ENCODE results near the gene TMEM178B.

The TMEM178B gene

GRCh38 chr7:141486959-141487358 is 413.1 kb downstream of the TMEM178B start:
- Histone ChIP-seq H3K4me3 (ENCODE audit: low read length) (no peak overlapping the region), H3K27me3 (replicated peaks; ENCODE audit: control insufficient read depth, insufficient read depth, low read length) (no peaks in the 10 kb centered on the region), H3K36me3 (ENCODE audit: control insufficient read depth, insufficient read depth, low read length, severe bottlenecking) (no peaks in the 10 kb centered on the region), H3K9me3 (ENCODE audit: control insufficient read depth, low read length) (no peaks in the 10 kb centered on the region), H3K9ac (ENCODE audit: low read length) (no peak overlapping the region), H3K4me1 (ENCODE audit: control insufficient read depth, insufficient read depth, low read length) (no peaks in the 10 kb centered on the region)
- DNase-seq (ENCODE audit: low read depth) = no peak

GRCh38 chr7:141490474-141490873 is 416.6 kb downstream of the TMEM178B start:
- Histone ChIP-seq H3K9ac (ENCODE audit: low read length) (no peak overlapping the region), H3K36me3 (ENCODE audit: control insufficient read depth, insufficient read depth, low read length, severe bottlenecking) (no peaks in the 10 kb centered on the region), H3K27me3 (replicated peaks; ENCODE audit: control insufficient read depth, insufficient read depth, low read length) (no peaks in the 10 kb centered on the region), H3K4me3 (ENCODE audit: low read length) (no peak overlapping the region), H3K9me3 (ENCODE audit: control insufficient read depth, low read length) (no peaks in the 10 kb centered on the region), H3K4me1 (ENCODE audit: control insufficient read depth, insufficient read depth, low read length) (no peaks in the 10 kb centered on the region)
- no peak for DNase-seq (ENCODE audit: low read depth)

- Histone ChIP-seq H3K36me3 (ENCODE audit: control insufficient read depth, insufficient read depth, low read length, severe bottlenecking) (no peaks in the 10 kb centered on the region), H3K9me3 (ENCODE audit: control insufficient read depth, low read length) (no peaks in the 10 kb centered on the region)
These were observed 421.2 kb downstream of the TMEM178B start for GRCh38 chr7:141495057-141495456.

GRCh38 chr7:141497391-141497790 is 423.5 kb downstream of the TMEM178B start:
- H3K36me3 ChIP-seq (ENCODE audit: control insufficient read depth, insufficient read depth, low read length, severe bottlenecking) = no peaks in the 10 kb centered on the region
- H3K4me1 ChIP-seq (ENCODE audit: control insufficient read depth, insufficient read depth, low read length) = no peaks in the 10 kb centered on the region
- no peak for DNase-seq (ENCODE audit: low read depth)
- H3K9me3 ChIP-seq (ENCODE audit: control insufficient read depth, low read length) = no peaks in the 10 kb centered on the region
- no peak overlapping the region for H3K4me3 ChIP-seq (ENCODE audit: low read length)
- H3K27me3 ChIP-seq (replicated peaks; ENCODE audit: control insufficient read depth, insufficient read depth, low read length) = no peaks in the 10 kb centered on the region
- no peak overlapping the region for H3K9ac ChIP-seq (ENCODE audit: low read length)

More at GRCh38 chr7:141495057-141495456, 421.2 kb downstream of the TMEM178B start:
- no peak overlapping the region for H3K9ac ChIP-seq (ENCODE audit: low read length)
- DNase-seq (ENCODE audit: low read depth) = no peak
- H3K4me1 ChIP-seq (ENCODE audit: control insufficient read depth, insufficient read depth, low read length) = no peaks in the 10 kb centered on the region
- no peaks in the 10 kb centered on the region for H3K27me3 ChIP-seq (replicated peaks; ENCODE audit: control insufficient read depth, insufficient read depth, low read length)
- H3K4me3 ChIP-seq (ENCODE audit: low read length) = no peak overlapping the region

GRCh38 chr7:141500608-141501007 is 426.7 kb downstream of the TMEM178B start:
- H3K36me3 ChIP-seq (ENCODE audit: control insufficient read depth, insufficient read depth, low read length, severe bottlenecking) = no peaks in the 10 kb centered on the region
- no peak overlapping the region for H3K4me3 ChIP-seq (ENCODE audit: low read length)
- H3K9me3 ChIP-seq (ENCODE audit: control insufficient read depth, low read length) = no peaks in the 10 kb centered on the region
- no peak overlapping the region for H3K9ac ChIP-seq (ENCODE audit: low read length)
- H3K4me1 ChIP-seq (ENCODE audit: control insufficient read depth, insufficient read depth, low read length) = no peaks in the 10 kb centered on the region
- no peaks in the 10 kb centered on the region for H3K27me3 ChIP-seq (replicated peaks; ENCODE audit: control insufficient read depth, insufficient read depth, low read length)
- DNase-seq (ENCODE audit: low read depth) = no peak

- Histone ChIP-seq H3K4me3 (ENCODE audit: low read length) (no peak overlapping the region), H3K36me3 (ENCODE audit: control insufficient read depth, insufficient read depth, low read length, severe bottlenecking) (no peaks in the 10 kb centered on the region), H3K27me3 (replicated peaks; ENCODE audit: control insufficient read depth, insufficient read depth, low read length) (no peaks in the 10 kb centered on the region), H3K9ac (ENCODE audit: low read length) (no peak overlapping the region), H3K9me3 (ENCODE audit: control insufficient read depth, low read length) (no peaks in the 10 kb centered on the region), H3K4me1 (ENCODE audit: control insufficient read depth, insufficient read depth, low read length) (no peaks in the 10 kb centered on the region)
- DNase-seq (ENCODE audit: low read depth) = no peak
These were observed 427.6 kb downstream of the TMEM178B start for GRCh38 chr7:141501451-141501850.

GRCh38 chr7:141511316-141511675 is 437.4 kb downstream of the TMEM178B start:
- no peaks in the 10 kb centered on the region for H3K4me1 ChIP-seq (ENCODE audit: control insufficient read depth, insufficient read depth, low read length)
- no peaks in the 10 kb centered on the region for H3K36me3 ChIP-seq (ENCODE audit: control insufficient read depth, insufficient read depth, low read length, severe bottlenecking)
- no peak overlapping the region for H3K4me3 ChIP-seq (ENCODE audit: low read length)
- H3K9ac ChIP-seq (ENCODE audit: low read length) = no peak overlapping the region
- DNase-seq (ENCODE audit: low read depth) = no peak
- H3K27me3 ChIP-seq (replicated peaks; ENCODE audit: control insufficient read depth, insufficient read depth, low read length) = peaks cover 29% of the 10 kb centered on the region
- peaks cover 14% of the 10 kb centered on the region for H3K9me3 ChIP-seq (ENCODE audit: control insufficient read depth, low read length)

- no peak for DNase-seq (ENCODE audit: low read depth)
These were observed 438.0 kb downstream of the TMEM178B start for GRCh38 chr7:141511676-141512396.

DNA sequence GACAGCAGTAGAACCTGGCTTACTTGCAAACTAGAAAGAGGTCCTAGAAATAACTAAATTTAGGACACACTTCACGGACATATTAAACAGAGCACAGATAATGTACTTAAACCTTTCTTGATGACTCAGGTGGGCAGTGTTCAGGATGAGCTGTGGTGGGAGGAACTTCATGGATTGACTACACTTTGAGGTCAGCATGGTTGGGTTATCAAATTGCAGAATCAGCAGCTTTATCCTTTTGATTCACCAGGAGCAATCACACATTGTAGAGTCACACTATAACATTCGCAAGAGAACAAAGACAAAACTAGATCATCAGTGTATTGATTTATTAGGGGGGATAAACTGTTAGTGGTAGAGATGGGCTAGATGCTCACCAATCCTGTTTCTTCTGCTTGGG is 438.7 kb downstream of the TMEM178B start:
- no peaks in the 10 kb centered on the region for H3K36me3 ChIP-seq (ENCODE audit: control insufficient read depth, insufficient read depth, low read length, severe bottlenecking)
- peaks cover 29% of the 10 kb centered on the region for H3K27me3 ChIP-seq (replicated peaks; ENCODE audit: control insufficient read depth, insufficient read depth, low read length)
- H3K4me3 ChIP-seq (ENCODE audit: low read length) = no peak overlapping the region
- no peaks in the 10 kb centered on the region for H3K4me1 ChIP-seq (ENCODE audit: control insufficient read depth, insufficient read depth, low read length)
- no peak overlapping the region for H3K9ac ChIP-seq (ENCODE audit: low read length)
- H3K9me3 ChIP-seq (ENCODE audit: control insufficient read depth, low read length) = peaks cover 14% of the 10 kb centered on the region
- DNase-seq (ENCODE audit: low read depth) = no peak

More at GRCh38 chr7:141511676-141512396, 438.0 kb downstream of the TMEM178B start:
- Histone ChIP-seq H3K27me3 (replicated peaks; ENCODE audit: control insufficient read depth, insufficient read depth, low read length) (peaks cover 29% of the 10 kb centered on the region), H3K9ac (ENCODE audit: low read length) (no peak overlapping the region), H3K4me3 (ENCODE audit: low read length) (no peak overlapping the region), H3K9me3 (ENCODE audit: control insufficient read depth, low read length) (peaks cover 14% of the 10 kb centered on the region), H3K4me1 (ENCODE audit: control insufficient read depth, insufficient read depth, low read length) (no peaks in the 10 kb centered on the region), H3K36me3 (ENCODE audit: control insufficient read depth, insufficient read depth, low read length, severe bottlenecking) (no peaks in the 10 kb centered on the region)

DNA sequence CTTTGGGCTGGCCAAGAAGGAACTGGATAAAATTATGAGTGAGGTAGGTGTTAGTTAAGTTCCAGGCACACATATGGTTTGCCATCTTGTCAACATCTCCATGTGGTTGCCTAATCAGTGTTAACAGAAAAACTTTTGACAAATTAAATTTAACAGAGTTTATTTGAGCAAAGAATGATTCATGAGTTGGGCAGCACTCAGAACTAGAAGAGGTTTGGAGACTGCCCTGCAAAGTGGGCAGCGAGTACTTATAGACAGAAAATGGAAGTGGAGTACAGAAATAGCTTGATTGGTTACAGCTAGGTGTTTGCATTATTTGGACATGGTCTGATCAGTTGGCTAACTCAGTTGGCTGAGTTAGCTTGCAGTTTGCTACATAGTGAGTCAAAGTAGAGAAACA is 439.9 kb downstream of the TMEM178B start:
- Histone ChIP-seq H3K27me3 (replicated peaks; ENCODE audit: control insufficient read depth, insufficient read depth, low read length) (peaks cover 29% of the 10 kb centered on the region), H3K9me3 (ENCODE audit: control insufficient read depth, low read length) (peaks cover 14% of the 10 kb centered on the region), H3K36me3 (ENCODE audit: control insufficient read depth, insufficient read depth, low read length, severe bottlenecking) (no peaks in the 10 kb centered on the region), H3K4me3 (ENCODE audit: low read length) (no peak overlapping the region), H3K9ac (ENCODE audit: low read length) (no peak overlapping the region), H3K4me1 (ENCODE audit: control insufficient read depth, insufficient read depth, low read length) (no peaks in the 10 kb centered on the region)
- DNase-seq (ENCODE audit: low read depth) = no peak

DNA sequence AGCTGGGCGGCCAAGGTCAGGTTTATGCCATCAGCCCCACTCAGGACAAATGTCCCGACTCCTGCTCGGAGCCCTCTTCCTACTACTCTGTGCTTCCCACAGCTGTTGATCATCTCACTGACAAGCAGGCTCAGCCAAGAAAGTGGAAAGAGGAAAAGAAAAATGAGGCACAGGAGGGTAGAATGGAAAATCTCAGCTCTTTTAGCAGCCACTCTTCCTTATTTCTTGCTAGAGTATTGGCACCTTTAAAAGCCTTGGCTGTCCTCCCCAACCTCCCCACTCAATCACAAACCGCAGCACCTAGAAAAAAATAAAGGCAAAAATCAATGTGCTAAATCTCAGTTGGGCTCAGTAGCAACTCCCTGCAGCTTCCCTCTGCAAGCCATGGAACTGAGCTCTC is 442.1 kb downstream of the TMEM178B start:
- Histone ChIP-seq H3K4me3 (ENCODE audit: low read length) (no peak overlapping the region), H3K9me3 (ENCODE audit: control insufficient read depth, low read length) (peaks cover 19% of the 10 kb centered on the region), H3K36me3 (ENCODE audit: control insufficient read depth, insufficient read depth, low read length, severe bottlenecking) (no peaks in the 10 kb centered on the region), H3K27me3 (replicated peaks; ENCODE audit: control insufficient read depth, insufficient read depth, low read length) (peaks cover 25% of the 10 kb centered on the region), H3K4me1 (ENCODE audit: control insufficient read depth, insufficient read depth, low read length) (no peaks in the 10 kb centered on the region), H3K9ac (ENCODE audit: low read length) (no peak overlapping the region)
- DNase-seq (ENCODE audit: low read depth) = no peak

GRCh38 chr7:141519623-141520022 is 445.8 kb downstream of the TMEM178B start:
- Histone ChIP-seq H3K9me3 (ENCODE audit: control insufficient read depth, low read length) (peaks cover 5% of the 10 kb centered on the region), H3K36me3 (ENCODE audit: control insufficient read depth, insufficient read depth, low read length, severe bottlenecking) (no peaks in the 10 kb centered on the region), H3K27me3 (replicated peaks; ENCODE audit: control insufficient read depth, insufficient read depth, low read length) (no peaks in the 10 kb centered on the region), H3K9ac (ENCODE audit: low read length) (no peak overlapping the region), H3K4me1 (ENCODE audit: control insufficient read depth, insufficient read depth, low read length) (no peaks in the 10 kb centered on the region), H3K4me3 (ENCODE audit: low read length) (no peak overlapping the region)
- DNase-seq (ENCODE audit: low read depth) = no peak
